ENCODE results near the gene ARL6IP4.
A peak's percentile ranks its signal among the peaks of the same experiment; 100 is the strongest.

The ARL6IP4 gene

DNA sequence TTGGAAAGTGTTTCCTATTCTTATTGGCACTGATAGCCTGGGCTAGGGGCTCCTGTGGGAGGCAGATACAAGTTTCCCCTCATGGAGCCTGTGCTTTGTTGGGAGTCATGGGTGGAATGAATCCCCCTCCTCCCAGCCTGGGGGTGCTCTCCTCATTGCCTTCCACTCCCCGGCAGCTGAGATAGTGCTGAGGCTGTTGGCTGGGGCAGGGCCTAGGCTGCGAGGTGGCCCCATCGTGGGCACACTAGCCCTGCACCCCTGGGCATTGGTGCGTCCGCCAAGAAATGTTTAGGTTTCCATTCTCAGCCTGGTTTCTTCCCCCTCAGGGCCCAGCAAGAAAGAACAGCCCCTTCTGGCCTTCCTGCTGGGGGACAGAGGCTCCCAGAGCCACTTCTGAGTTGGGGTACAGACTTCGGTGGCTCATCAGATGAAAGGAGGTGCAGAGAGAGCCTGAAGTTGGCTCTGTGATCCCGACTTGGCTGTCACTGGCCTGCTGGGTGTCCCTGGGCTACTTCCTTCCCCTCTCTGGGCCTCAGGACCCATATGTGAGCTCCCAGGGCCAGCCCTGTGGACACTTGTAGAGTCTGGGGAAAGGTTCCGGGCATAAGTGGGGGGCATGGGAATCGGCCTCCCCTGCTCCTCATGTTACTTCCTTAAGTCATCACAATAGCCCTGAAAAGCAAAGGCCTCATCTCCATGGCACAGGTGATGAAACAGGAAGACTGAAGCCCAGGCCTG lies 2.7 kb upstream of the ARL6IP4 start:
- DNase-seq = no peak

DNA sequence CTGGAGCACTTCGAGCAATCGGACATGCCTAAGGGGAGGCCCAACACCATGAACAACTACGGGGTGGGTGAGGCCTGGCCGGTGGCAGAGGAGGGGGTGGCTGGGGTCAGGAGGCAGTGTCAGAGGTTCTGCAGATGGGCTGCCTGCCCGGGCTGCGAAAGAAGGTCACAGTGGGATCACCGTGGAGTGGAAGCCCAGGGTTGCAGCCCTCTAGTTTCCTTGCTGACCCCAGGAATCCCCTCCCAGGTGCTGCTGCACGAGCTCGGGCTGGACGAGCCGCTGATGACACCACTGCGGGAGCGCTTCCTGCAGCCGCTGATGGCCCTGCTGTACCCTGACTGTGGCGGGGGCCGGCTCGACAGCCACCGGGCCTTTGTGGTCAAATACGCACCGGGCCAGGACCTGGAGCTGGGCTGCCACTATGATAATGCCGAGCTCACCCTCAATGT lies 1.9 kb upstream of the ARL6IP4 start:
- DNase-seq = no peak

DNA sequence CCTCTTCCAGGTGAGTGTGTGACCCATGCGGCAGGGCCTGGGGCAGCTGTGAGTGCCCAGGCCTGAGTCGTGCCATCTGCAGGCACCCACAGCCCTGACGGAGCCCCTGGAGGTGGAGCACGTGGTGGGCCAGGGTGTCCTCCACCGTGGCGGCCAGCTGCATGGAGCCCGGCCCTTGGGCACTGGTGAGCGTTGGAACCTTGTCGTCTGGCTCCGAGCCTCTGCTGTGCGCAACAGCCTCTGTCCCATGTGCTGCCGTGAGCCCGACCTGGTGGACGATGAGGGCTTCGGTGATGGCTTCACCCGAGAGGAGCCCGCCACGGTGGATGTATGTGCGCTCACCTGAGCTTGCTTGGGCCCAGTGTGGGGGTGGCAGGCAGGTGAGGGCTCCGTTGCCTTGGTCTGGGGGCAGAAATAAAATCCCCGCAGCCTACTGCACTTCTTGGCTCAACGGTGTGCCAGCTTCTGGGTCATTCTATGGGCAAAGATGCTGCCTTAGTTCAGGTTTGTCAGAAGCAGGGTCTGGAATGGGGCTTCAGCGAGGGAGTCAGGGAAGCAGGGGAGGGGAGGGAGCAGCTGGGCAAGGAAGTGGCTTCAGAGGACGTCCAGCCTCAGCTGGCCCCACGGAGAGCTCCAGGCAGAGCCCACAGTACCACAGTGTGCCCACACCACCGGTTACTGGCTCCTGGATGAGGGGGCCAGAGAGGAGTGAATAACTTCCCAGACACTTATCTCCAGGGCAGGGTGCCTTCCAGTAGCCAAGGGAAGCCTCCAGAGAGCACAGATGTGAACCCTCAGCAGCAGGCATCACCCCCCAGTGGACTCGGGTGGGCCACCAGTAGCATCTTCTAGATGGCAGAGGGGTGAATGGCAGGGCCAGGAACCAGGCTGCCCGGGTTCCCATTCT lies 1.2 kb upstream of the ARL6IP4 start:
- no peak for DNase-seq

DNA sequence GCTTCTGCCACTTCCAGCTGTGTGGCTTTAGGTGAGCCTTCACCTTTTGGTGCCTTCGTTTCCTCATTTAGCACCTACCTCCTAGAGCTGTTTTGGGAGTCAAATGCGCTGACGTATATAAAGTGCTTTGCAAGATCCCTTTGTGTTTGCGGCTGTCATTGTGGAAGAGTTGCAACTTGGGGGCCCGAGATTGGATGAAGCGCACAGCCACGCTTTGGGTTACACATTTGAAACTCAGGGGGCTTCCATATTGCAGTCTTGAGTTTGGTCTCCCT lies 636 bp upstream of the ARL6IP4 start:
- DNase-seq = no peak

DNA sequence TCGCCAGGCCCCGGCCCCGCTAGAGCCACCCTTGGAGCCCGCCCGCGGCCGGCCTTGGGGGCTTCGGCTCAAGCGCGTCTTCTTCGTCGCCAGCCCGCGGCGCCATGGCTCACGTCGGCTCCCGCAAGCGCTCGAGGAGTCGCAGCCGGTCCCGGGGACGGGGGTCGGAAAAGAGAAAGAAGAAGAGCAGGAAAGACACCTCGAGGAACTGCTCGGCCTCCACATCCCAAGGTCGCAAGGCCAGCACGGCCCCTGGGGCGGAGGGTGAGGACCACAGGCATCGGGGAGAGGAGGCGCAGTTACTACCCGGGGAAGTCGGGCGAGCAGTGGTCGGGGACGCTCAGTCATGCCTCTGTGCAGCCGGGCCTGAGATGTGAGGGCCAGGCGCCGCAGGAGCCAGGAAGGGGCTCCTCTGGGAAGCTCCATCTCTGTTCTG lies 573 bp downstream of the ARL6IP4 start:
- DNase-seq = peak in 9 of 56 donors; percentile 26 to 54 (median 48)

DNA sequence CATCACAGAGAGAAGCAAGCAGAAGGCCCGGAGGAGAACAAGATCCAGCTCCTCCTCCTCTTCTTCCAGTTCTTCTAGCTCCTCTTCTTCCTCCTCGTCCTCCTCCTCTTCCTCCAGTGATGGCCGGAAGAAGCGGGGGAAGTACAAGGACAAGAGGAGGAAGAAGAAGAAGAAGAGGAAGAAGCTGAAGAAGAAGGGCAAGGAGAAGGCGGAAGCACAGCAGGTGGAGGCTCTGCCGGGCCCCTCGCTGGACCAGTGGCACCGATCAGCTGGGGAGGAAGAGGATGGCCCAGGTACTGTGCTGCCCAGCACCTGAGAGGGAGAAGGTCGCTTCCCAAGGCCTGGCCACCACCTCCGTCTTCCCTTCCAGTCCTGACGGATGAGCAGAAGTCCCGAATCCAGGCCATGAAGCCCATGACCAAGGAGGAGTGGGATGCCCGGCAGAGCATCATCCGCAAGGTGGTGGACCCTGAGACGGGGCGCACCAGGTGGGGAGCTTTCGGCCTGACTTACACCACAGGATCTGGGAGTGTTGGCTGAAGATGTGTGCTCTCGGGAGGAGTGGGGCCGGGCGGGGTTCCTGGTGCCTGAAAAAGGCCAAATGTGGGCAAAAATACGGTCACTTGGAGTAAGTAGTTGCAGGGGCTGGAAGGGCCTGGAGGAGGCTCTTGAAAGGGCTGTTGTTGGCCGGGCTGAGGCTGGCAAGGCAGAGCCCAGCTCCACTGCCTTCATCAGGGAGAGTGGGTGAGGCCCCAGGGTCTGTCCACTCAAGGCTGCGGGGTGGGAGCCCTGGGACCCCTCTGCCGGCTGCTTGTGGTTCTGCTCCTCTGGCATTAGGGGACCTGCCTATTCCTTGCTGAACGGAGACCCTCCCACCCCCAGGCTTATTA lies 1.4 kb downstream of the ARL6IP4 start:
- no peak for DNase-seq

DNA sequence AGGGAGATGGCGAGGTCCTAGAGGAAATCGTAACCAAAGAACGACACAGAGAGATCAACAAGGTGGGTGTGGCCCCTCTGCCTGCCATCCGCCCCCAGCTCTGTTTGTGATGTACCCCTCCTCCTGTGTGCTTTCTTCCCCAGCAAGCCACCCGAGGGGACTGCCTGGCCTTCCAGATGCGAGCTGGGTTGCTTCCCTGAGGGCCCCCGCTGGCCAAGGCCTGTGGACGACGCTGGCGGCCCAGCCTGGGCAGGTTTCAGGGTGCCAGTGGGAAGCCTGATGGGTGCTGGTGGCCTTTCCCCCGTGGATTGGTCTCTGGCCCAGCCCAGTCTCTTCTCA lies 2.0 kb downstream of the ARL6IP4 start:
- no peak for DNase-seq

DNA sequence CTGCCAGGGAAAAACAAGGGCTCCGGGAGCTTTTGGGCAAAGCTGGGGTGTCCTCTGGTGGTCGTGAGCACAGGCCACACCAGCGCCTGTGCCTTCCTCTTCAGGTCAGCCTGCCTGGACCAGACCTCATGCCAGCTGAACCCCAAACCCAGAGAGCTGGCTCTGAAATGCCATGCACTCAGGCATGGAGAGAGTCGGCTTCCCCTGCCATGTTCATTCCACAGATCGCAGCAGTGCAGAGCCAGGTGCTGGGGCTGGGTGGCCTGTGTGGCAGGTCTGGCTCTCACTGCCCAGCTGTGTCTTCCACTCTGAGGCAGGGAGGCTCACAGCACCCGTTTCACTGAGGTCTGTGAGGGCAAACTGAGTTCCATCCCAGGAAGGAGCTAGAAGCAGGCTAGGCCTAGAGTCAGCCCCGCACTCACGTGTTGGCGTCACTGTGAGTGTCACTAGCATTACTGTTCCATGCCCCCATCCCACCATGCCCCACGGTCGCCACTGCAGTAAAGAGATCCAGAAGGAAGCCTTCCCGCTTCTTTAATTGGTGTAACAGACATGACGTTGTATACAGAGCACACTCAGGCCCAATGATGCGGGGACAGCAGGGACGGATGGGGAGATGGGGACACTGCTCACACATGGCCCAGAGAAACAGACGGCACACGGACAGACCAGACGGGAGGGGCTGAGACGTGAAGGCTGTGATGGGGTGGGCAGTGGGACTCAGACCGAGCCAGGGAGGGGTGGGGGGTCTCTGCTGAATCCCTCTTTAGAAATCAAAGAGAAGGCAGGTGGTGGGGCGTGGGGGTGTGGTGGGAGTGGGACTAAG lies 2.7 kb downstream of the ARL6IP4 start:
- no peak for DNase-seq

DNA sequence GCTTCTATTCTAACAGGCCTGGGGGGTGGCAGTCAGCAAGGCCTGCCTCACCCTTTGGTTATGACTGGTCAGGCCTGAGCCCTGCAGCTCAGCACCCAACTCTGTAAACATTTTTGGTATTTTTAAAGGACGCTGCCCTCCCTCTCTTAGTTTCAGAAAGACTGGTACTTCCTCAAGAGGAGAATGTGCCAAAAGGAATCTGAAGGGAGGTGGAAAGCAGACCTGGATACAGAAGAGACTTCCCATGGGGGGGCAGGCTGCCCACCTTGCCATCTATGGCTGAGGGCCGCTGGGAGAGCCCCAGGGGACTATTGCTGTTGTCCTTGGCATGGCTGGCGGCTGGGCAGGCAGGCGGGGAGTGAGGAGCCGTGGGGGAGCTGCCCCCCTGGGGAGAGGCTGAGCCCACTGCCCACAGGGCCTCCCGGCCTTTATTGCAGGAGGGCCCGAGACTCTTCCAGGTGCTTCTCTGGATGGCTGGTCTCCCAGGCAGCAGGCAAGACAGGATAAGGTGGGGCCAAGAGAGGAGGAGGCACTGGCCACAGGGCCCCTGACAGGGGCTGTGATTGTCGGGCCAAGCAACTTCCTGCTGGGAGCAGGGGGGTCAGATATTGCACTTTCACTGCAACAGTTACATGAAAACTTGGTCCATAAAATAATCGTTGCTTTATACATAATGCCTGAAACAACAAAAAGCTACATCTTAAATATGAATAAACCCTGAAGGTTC lies 3.5 kb downstream of the ARL6IP4 start:
- peak in 3 of 56 donors; percentile 5 to 25 (median 23) for DNase-seq

DNA sequence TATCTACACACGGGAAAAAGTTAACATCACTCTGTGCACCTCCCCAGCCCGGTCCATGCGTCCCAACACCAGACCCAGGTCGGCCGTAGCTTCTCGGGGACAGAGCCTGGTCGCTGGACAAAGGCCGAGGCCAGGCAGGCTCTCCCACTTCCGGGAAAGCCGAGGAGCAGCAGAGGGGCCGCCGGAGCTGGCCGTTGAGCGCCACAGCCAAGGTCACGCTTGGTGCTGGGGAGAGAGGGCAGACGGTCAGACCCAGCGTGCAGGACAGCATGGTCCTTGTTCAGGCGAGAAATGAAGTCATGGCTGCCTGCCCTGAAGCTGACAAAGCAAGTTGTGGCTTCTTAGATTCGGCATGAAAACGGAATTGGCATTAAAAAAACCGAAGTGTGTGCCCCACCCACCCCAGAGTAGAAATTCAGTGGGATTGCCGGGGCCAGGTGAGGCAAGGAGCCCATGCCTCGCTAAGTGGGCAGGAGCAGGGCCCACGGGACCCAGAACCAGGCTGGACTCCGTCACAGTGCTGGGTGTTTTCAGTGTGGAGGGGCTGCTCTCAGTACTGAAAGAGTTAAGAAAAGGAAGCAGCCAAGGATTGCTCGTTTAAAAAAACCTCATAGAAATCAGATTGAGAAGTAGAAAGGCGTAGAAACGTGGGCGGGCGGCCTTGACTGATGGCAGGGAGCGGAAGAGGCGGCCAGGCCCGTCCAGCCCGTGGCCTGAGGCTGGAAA lies 4.3 kb downstream of the ARL6IP4 start:
- peak in 32 of 56 donors; percentile 11 to 58 (median 23) for DNase-seq

DNA sequence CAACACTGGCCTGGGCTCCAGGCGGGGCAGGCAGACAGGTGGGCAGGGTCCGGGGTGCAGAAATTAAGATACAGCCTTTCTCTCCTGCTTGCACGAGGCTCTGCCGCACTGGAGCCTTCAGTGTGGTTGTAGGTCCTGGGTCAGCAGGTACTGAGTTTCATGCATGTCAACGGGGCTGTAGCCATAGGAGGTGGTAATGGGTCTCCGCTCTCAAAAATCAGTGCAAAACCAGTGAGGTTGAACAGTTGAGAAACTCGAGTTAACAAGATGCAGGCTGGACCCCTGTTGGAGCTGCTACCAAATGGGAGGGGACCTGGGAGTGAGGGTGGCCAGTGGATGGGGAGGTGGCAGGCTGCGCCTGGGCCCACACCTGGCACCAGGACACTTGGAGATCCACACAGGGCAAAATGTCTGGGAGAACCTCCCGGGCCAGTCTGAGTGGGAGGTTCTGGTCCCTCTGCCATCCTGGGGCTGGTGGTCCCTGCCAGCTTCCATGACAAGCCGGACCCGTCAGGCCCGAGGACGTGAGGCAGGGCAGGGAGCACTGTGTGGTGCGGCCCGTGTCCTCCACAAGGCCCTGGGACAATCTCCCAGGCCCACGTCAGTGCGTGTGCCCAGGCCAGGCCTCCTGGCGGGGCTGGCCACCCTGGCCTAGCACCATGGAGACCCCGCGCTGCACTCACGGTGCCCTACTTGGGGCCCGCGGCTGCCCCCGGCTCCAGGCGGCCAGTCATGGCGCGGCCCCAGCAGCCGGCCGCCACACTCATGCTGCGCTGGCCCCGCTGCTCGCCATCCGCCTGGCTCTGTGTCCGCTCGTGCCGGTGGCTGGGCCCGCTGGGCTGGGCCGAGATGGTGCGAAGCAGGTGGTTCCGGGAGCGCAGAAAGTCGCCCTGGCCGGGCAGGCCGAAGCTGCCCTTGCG lies 5.1 kb downstream of the ARL6IP4 start:
- peak in 1 of 56 donors; percentile 2 for DNase-seq

DNA sequence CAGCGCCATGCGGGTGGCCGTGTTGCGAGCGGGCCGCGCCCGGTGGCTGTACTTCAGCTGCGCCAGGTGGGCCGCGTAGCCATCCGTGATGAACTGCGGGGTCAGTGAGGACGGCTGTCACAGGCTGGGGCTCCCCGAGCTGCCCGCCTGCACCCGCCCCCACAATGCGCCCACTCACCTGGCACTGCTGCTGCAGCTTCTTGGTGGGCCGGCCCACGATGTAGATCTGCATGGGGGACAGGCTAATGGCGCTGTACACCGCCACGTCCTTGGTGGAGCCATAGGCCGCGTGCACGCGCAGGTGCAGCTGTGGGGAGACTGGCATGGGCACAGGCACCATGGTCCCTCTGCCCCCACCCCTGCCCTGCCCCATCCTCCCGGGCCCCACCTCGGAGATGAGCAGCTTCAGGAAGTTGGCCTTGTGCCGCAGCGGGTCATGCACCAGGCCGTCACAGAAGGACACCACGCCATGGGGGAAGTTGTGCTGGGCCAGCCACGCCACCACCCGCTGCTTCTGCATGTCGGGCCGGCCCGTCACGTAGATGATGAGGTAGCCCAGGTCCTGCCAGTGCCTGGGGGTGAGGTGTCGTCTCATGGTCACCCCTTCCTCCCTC lies 5.9 kb downstream of the ARL6IP4 start:
- no peak for DNase-seq

DNA sequence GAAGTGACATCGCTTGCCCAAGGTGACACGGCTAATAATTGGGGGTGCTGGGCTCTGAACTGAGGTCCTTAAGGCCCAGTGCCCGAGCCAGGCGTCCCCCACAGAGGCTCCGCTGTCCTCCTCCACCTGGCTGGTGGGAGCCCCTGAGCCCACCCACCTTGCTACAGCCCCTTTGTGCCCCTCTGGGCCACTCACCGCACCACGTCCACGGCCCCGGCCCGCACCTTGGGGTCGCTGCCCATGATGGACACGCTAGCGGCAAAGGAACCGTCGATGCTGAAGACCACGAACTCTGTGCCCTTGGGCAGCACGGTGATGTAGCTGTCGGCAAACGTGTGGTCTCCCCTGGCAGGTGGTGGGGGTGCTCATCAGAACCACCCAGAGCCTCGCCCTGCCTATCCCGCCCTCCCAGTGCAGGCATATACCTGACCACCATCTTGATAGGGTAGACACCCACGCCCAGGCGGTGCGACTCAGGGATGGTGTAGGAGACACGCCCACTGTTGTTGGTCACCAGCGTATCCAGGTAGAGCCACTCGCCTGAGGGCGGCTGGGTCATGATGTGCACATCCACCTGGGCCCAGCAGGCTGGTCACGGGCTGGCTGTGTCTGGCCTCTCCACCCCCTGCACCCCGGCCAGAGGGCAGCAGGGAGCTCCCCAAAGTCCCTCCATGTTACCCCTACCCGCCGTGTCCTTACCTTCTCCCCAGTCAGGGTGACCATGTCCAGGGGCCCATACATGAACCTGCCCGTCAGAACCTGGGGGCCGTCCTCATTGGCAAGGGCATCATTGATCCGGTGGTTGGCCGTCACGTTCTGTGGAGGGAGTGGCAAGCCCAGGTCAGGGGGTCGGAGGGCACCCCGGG lies 6.8 kb downstream of the ARL6IP4 start:
- no peak for DNase-seq

DNA sequence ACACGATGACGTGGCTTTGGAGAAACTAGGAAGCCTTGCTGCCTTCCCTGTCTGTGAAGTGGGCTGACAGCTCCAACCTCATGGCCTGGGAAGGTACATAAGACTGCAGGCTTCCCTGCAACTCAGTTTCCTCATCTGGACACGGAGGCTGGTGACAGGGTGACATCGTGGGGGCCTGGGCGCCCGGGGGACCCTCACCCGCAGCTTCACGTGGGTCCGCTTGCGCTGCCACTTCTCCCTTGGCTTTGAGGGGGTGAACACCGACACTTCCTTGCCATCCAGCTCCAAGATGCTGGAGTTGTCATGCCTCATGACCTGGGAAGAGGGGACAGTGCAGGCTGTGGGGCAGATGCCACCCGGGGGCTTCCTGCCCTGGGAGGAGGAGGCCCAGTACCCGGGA lies 7.6 kb downstream of the ARL6IP4 start:
- DNase-seq = no peak

DNA sequence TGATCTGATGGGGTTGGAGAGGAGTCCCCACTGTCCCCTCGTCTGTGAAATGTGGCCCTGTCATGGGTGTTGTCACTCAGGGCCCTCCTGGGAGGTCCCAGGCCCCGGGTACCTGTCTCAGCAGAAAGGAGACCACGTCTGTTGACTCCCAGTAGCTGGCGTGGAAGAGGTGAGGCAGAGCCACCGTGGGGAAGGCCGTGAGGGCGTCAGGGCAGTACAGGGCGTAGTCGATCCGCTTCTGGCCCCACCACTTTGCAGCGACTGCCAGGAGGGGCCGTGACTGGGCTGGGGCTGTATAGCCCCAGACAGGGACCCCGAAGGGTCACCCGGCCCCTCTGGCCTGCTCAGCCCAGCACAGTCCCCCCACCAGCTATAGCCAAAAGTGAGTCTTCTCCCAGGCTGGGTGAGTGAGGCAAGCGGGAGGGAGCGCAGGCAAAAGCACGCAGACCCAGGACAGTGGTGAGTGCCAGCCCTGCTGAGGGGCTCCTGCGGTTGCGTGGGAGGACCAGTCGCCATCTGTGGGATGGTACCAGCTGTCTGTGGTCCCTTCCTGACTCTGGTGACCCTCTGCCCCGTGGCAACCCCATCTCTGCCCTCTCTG lies 8.2 kb downstream of the ARL6IP4 start:
- no peak for DNase-seq

DNA sequence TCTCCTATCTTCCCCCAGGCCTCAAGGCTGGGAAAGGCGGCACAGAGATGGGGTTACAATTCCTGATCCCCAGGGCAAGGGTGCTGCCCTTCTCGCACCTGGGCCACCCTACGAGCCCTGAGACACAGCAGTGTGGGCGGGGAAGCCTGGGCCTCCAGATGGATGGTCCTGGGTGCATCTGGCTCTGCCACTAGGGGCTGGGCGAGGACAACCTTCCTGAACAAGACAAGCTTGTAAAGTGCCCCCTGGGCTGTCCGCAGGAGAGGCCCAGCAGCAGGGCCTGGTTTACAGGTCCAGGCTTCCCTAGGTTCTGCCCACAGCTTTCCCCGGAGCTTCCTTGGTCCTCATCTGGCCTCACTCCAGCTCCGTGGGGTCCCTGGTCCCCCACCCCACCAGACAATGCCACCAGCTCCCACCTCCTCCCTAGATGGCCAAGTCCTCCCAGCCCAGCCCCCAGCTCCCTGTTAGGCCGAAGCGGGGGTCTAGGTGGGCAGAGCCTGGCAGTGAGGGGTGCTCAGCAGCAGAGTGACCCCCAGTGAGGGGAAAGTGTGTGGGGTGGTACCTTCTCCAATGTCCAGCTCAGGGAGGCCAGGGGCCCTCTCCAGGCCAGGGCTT lies 8.9 kb downstream of the ARL6IP4 start:
- DNase-seq = no peak
